GM18868 (cell line): ENCODE measurements around the gene STXBP6.
"Not testable (repeated sequence)": the region's sequence is repeated elsewhere in the genome, so short reads cannot be mapped to it uniquely, and the experiment has no call there.

Experiments
- ATAC-seq: cut with Tn5 transposase; IDR thresholded peaks from one replicate; pipeline ENCODE4 v1.9.1; 2021; ENCODE audit warnings: mild to moderate bottlenecking, moderate library complexity; ENCODE audit not compliant: unreplicated experiment

Gene STXBP6

GRCh38 chr14:24813819-24814259, 236.1 kb downstream of the STXBP6 start:
- ATAC-seq: no peak

DNA sequence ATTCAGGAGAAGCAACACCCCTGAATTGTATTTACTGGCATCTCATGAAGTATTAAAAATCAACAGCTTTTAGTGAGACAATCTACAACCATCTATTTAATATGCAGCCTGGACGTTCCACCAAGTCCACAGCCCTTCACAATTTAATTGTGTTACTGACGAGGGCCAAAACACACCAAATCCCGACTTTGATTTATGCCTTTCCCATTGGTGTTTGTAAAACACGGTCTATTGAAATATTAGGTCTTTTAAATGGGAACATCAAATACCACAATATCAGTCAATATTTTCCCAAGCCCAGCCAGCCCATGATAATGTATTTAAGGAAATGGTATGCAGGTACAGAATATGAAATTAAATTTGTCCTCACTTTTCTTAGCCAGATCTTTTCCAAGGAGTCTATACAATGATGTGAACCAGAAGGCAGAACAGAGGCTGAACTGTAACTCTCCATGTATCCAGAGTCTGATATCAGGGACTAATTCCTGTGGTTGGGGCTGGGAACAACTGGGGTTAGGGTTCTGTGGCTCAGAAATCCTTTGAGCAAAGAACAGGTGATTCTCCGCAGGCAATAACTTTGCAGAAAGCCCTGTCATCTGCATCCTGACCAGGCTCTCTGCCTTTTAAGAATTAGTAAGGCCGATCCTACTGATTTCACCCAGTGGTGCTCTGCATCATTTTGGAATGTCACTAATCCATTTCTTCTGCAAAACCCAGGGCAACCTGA, 236.7 kb downstream of the STXBP6 start:
- ATAC-seq: no peak

GRCh38 chr14:24809135-24809534, 240.8 kb downstream of the STXBP6 start:
- ATAC-seq: no peak

DNA sequence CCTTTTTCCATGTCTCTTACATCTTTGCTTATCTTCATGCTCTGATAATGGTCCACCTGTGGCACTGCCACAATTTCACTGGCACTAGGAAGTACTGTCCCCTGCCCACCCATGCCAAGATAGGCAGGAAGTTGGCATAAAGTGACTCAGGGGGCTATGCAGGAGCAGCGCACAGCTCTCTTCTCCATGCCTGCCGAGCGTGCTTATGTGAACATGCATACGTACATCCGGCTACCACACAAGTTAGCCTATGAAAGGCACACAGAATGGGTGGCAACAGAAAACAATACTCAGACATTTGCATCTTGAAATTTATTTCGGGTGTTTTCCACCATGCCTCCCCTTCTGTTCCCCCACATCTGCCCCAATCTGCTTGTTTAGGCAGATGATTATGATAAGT, 241.5 kb downstream of the STXBP6 start:
- no peak for ATAC-seq

DNA sequence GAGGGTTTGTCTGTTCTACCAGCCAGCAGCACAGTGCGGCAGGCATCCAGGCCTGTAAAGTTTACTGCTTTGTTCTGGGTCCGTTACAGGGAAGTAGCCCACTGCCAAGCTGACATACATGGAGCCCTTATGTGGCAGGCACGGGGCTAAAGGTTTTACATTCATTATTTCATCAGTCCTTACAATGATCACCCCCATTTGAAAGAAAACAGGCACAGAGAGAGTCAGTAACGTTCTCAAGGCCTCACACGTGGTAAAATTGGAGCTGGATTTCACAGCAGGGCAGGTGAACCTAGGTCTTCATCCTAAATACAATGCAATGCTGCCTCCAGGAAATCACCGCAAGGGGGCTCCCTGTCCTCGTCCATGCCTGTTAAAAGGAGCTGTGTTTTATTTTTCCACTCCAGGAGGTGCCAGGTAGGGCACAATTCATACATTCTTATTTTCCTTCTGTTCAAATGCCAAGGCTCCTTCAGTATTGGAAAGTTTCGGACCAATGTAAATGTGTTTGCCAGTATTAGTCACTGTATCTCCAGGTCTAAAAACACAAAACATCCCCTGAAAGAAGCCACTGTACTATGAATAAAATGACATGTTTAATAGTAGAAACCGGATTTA, 243.8 kb downstream of the STXBP6 start:
- ATAC-seq: peak; percentile 82

GRCh38 chr14:24804552-24805212, 245.3 kb downstream of the STXBP6 start:
- ATAC-seq: no peak

- ATAC-seq: no peak
Measured at GRCh38 chr14:24803933-24804494, 245.9 kb downstream of the STXBP6 start.

- ATAC-seq: not testable (repeated sequence)
Measured at GRCh38 chr14:24803426-24803825, 246.5 kb downstream of the STXBP6 start.

DNA sequence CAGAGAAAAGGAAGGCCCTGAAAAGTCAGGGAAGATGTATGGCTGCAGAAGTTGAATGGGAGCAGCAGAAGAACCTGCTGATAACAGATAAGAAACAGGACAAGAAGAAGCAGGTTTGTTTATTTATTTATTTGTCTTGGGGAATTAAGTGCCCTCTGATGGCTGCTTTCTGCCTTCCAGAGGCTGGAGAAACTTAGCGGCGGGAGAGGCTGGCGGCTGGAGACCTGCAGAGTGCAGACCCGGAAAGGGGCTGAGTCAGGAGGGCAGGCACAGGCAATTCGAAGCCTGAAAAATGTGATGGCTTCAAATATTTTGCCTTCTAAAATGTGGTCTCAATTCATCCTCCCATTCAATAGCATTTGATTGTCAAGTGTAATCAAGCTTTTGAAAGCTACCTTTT, 247.7 kb downstream of the STXBP6 start:
- no peak for ATAC-seq

GRCh38 chr14:24801024-24801423, 248.9 kb downstream of the STXBP6 start:
- no peak for ATAC-seq

DNA sequence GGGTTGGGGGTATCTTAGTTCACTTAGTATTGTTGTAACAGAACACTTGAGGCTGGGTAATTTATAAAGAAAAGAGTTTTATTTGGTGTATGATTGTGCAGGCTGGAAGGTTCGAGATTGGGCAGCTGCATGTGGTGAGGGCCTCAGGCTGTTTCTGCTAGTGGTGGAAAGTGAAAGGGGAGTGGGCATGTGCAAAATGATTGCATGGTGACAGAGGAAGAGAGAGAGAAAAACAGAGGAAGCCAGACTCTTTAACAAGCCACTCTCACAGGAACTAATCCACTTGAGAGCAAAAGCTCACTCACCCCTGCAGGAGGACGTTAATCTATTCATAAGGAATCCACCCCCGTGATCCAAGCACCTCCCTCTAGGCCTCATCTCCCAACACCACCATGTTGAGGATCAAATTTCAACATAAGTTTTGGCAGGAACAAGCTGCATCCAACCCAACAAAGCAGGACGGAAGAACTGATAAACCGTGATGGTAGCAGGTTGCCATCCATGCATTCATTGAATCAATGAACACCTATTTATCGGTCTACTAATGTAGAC, 251.0 kb downstream of the STXBP6 start:
- ATAC-seq: peak; percentile 84

GRCh38 chr14:24795406-24795805, 254.5 kb downstream of the STXBP6 start:
- ATAC-seq: no peak

- no peak for ATAC-seq
Measured at GRCh38 chr14:24794644-24795305, 255.2 kb downstream of the STXBP6 start.

- ATAC-seq: no peak
Measured at GRCh38 chr14:24790196-24790595, 259.8 kb downstream of the STXBP6 start.

DNA sequence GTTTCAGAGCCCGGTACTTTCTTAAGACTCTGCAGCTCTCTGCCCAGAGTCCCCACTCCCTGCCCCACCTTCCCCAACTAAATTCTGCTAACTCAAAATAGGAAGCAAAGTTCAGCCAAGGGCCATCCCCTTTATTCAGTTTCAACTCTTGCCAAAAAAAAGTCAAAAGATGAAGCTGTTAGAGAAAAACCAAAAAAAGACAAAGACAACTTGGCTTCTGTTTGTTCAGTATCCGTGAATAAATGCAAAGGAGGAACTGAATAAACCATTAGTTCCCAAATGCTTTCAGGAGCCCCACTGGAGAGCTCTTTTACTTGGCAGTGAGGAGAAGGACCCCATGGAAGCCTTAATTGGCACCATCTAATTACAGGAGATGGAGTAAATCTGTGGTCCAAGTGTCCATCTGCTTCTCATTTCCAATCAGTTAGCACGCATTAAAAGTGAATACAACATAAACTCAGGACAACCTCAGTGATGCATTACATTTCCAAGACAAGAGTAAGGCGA, 260.5 kb downstream of the STXBP6 start:
- ATAC-seq: no peak

- no peak for ATAC-seq
Measured at GRCh38 chr14:24785698-24786097, 264.2 kb downstream of the STXBP6 start.

- ATAC-seq: no peak
Measured at GRCh38 chr14:24784981-24785380, 265.0 kb downstream of the STXBP6 start.

GRCh38 chr14:24783791-24784190, 266.2 kb downstream of the STXBP6 start:
- ATAC-seq: no peak

- ATAC-seq: no peak
Measured at GRCh38 chr14:24780281-24780680, 269.7 kb downstream of the STXBP6 start.

DNA sequence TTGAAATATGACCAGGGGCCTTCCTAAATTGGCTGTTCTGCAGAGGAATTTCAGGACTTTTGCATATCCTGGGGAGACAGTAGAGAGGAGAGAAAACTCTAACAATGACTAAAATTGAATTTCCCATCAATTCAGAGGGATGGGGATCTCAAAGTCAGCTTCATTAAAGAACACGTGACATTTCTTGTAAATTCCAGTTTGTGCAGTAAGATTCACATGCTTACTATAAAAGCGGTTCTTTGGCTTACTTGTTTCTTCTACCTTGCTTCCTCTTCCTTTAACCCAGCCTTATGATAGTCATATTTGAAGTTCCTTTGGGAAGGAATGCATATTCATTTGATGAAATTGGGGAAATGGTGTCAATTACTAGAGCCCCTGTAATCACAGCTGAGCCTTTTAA, 272.3 kb downstream of the STXBP6 start:
- no peak for ATAC-seq

- ATAC-seq: no peak
Measured at GRCh38 chr14:24775950-24776349, 274.0 kb downstream of the STXBP6 start.
